NCI-H345 treated with DMSO at 0.1 percent for 48 hours (cell line): Measurements from ENCODE around the gene HDGFL2.
A peak's percentile ranks its signal among the peaks of the same experiment; 100 is the strongest.

ENCODE experiments used
- DNase-seq: peaks from one replicate; lab custom pipeline; 2025; ENCODE audit not compliant: unreplicated experiment; lab: John Stamatoyannopoulos, UW

HDGFL2 gene

GRCh38 chr19:4444765-4445741, 27.0 kb upstream of the HDGFL2 start:
- DNase-seq = no peak

GRCh38 chr19:4445963-4446703, 26.0 kb upstream of the HDGFL2 start:
- DNase-seq = no peak

GRCh38 chr19:4446704-4447200, 25.3 kb upstream of the HDGFL2 start:
- no peak for DNase-seq

- DNase-seq = no peak
Observed at GRCh38 chr19:4447327-4448146, 24.6 kb upstream of the HDGFL2 start.

GRCh38 chr19:4448147-4448985, 23.7 kb upstream of the HDGFL2 start:
- no peak for DNase-seq

- no peak for DNase-seq
Observed at GRCh38 chr19:4449022-4449638, 23.0 kb upstream of the HDGFL2 start.

- DNase-seq = no peak
Observed at GRCh38 chr19:4449639-4450028, 22.5 kb upstream of the HDGFL2 start.

GRCh38 chr19:4452230-4452990, 19.7 kb upstream of the HDGFL2 start:
- DNase-seq = no peak

- DNase-seq = no peak
Observed at GRCh38 chr19:4453232-4454179, 18.6 kb upstream of the HDGFL2 start.

- DNase-seq = no peak
Observed at GRCh38 chr19:4454747-4455718, 17.1 kb upstream of the HDGFL2 start.

- no peak for DNase-seq
Observed at GRCh38 chr19:4455719-4456475, 16.2 kb upstream of the HDGFL2 start.

- no peak for DNase-seq
Observed at GRCh38 chr19:4456476-4456842, 15.6 kb upstream of the HDGFL2 start.

GRCh38 chr19:4456843-4457653, 15.0 kb upstream of the HDGFL2 start:
- DNase-seq = peak; percentile 42

GRCh38 chr19:4457654-4458395, 14.3 kb upstream of the HDGFL2 start, which contains the start of gene UBXN6:
UBXN6 (minus strand) TSS chr19:4457794; CDS start chr19:4457697, 97 bp downstream.
- peak; percentile 94 for DNase-seq
